Spleen (tissue), 7 donors: ENCODE data around the gene SLC39A3.

Experiments
- CTCF ChIP-seq, 11 experiments: fragments of 200-600 bp in 7 of 11; fragments of 450-650 bp in 4 of 11; sonication (generic) in 4 of 11; IDR thresholded peaks in 8 of 11; conservative IDR thresholded peaks in 3 of 11; 1 replicate in 7 of 11; 2 replicates in 4 of 11; pipeline versions ENCODE4 v1.4.0 to v1.8.0; 2016 to 2021; ENCODE audit warnings: antibody characterized with exemption in 11 of 11, inconsistent platforms in 4 of 11, mild to moderate bottlenecking in 1 of 11
- POLR2A ChIP-seq, 3 donors: fragments of 450-650 bp; IDR thresholded peaks; one replicate each; pipeline ENCODE4 v1.5.1; 2017; ENCODE audit warnings: antibody characterized with exemption in 3 of 3, mild to moderate bottlenecking in 1 of 3
- donor health status: DM: no; HTN: no; CAD: no; lungs with moderate emphysema.
- donor health status: DM: no; HTN: no; CAD: no.
- donor health status: DM: no; HTN: no; CAD: no.

GRCh38 chr19:2765376-2765775 is 25.6 kb upstream of the SLC39A3 start:
- TF ChIP-seq CTCF (IDR thresholded peaks at IDR 0.05 in 8 of 11, conservative IDR thresholded peaks at IDR 0.05 in 3 of 11) = no peak
- no peak for TF ChIP-seq POLR2A (IDR thresholded peaks at IDR 0.05)
